OCI-LY7 (cell line): ENCODE measurements around the gene PRMT5.

ENCODE experiments used
- CTCF ChIP-seq: fragments of 200-600 bp; sonication (generic); conservative IDR thresholded peaks from 2 replicates; pipeline ENCODE4 v1.5.1; 2014; ENCODE audit warnings: mild to moderate bottlenecking, antibody characterized with exemption, low read length, moderate library complexity, mixed read lengths
- EZH2phosphoT487 ChIP-seq: fragments of 200-600 bp; sonication (generic); IDR thresholded peaks from 2 replicates; pipeline ENCODE4 v1.6.1; 2018; ENCODE audit warnings: low read depth, borderline replicate concordance, mild to moderate bottlenecking, mixed run types, antibody characterized with exemption, low read length, moderate library complexity, mixed read lengths

GRCh38 chr14:22918804-22919600, 10.2 kb downstream of the PRMT5 start, which contains the start of gene RBM23:
- TF ChIP-seq CTCF (no peak), EZH2phosphoT487 (no peak)
